ACC112 (cell line): Measurements from ENCODE around the gene MRPL55.

Source experiments
- H2AFZ ChIP-seq: fragments of 200-600 bp; sonication (generic); one replicate; pipeline ENCODE4 v1.6.0; 2017; ENCODE audit warnings: antibody characterized with exemption, low read length; ENCODE audit not compliant: unreplicated experiment
- H3K27ac ChIP-seq: fragments of 200-600 bp; sonication (generic); 2 replicates; pipeline ENCODE4 v1.5.1; 2014; ENCODE audit warnings: low read depth, mild to moderate bottlenecking, antibody characterized with exemption, low read length, moderate library complexity
- H3K27me3 ChIP-seq: fragments of 200-600 bp; sonication (generic); 2 replicates; pipeline ENCODE4 v1.6.1; 2014; ENCODE audit warnings: mild to moderate bottlenecking, antibody characterized with exemption, low read length, moderate library complexity, mixed read lengths; ENCODE audit not compliant: insufficient read depth
- H3K36me3 ChIP-seq: fragments of 200-600 bp; sonication (generic); 2 replicates; pipeline ENCODE4 v1.6.1; 2016; ENCODE audit warnings: mild to moderate bottlenecking, antibody characterized with exemption, low read length, moderate library complexity, mixed read lengths; ENCODE audit not compliant: insufficient read depth
- H3K4me1 ChIP-seq: fragments of 200-600 bp; sonication (generic); one replicate; pipeline ENCODE4 v1.6.1; 2016; ENCODE audit warnings: low read length, mixed read lengths; ENCODE audit not compliant: insufficient read depth, unreplicated experiment, control insufficient read depth
- H3K4me3 ChIP-seq: fragments of 200-600 bp; sonication (generic); 2 replicates; pipeline ENCODE4 v1.5.1; 2014; ENCODE audit warnings: mild to moderate bottlenecking, low read depth, low read length
- H3K79me2 ChIP-seq: fragments of 200-600 bp; sonication (generic); one replicate; pipeline ENCODE4 v1.6.0; 2016; ENCODE audit warnings: low read length; ENCODE audit not compliant: control insufficient read depth, unreplicated experiment, insufficient read depth

Gene MRPL55

DNA sequence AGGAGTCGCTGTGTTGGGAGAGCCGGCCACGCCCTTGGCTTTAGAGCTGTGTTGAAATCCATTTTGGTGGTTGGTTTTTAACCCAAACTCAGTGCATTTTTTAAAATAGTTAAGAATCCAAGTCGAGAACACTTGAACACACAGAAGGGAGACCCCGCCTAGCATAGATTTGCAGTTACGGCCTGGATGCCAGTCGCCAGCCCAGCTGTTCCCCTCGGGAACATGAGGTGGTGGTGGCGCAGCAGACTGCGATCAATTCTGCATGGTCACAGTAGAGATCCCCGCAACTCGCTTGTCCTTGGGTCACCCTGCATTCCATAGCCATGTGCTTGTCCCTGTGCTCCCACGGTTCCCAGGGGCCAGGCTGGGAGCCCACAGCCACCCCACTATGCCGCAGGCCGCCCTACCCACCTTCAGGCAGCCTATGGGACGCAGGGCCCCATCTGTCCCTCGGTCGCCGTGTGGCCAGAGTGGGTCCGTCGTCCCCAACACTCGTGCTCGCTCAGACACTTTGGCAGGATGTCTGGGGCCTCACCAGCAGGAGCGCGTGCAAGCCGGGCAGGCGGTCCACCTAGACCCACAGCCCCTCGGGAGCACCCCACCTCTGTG, 10.7 kb downstream of the MRPL55 start:
- Histone ChIP-seq H3K27me3 (no peaks in the 10 kb centered on the region), H3K27ac (no peak overlapping the region), H3K79me2 (peaks cover 66% of the 10 kb centered on the region), H3K4me1 (peaks cover 5% of the 10 kb centered on the region), H3K4me3 (no peak overlapping the region), H3K36me3 (peaks cover 27% of the 10 kb centered on the region), H2AFZ (no peak overlapping the region)

DNA sequence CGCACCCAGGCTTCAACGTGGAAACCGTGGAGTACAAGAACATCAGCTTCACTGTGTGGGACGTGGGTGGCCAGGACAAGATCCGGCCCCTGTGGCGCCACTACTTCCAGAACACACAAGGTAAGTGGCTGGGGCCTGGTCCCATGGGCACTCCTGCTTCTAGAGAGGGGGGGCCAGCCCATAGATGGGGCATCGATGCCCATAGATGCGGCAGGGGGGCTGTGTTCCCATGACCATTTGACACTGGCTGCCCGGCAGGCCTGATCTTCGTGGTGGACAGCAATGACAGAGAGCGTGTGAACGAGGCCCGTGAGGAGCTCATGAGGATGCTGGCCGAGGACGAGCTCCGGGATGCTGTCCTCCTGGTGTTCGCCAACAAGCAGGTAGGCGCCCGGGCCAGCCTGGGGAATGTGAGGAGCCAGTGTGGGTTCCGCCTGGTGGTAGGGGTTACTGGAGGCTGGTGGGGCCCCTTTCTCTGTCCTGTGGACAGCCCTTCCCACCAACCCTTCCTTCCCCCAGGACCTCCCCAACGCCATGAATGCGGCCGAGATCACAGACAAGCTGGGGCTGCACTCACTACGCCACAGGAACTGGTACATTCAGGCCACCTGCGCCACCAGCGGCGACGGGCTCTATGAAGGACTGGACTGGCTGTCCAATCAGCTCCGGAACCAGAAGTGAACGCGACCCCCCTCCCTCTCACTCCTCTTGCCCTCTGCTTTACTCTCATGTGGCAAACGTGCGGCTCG, 11.6 kb downstream of the MRPL55 start:
- Histone ChIP-seq H3K36me3 (peaks cover 33% of the 10 kb centered on the region), H3K4me1 (peaks cover 5% of the 10 kb centered on the region), H3K27ac (no peak overlapping the region), H2AFZ (no peak overlapping the region), H3K4me3 (no peak overlapping the region), H3K79me2 (peaks cover 76% of the 10 kb centered on the region), H3K27me3 (no peaks in the 10 kb centered on the region)

DNA sequence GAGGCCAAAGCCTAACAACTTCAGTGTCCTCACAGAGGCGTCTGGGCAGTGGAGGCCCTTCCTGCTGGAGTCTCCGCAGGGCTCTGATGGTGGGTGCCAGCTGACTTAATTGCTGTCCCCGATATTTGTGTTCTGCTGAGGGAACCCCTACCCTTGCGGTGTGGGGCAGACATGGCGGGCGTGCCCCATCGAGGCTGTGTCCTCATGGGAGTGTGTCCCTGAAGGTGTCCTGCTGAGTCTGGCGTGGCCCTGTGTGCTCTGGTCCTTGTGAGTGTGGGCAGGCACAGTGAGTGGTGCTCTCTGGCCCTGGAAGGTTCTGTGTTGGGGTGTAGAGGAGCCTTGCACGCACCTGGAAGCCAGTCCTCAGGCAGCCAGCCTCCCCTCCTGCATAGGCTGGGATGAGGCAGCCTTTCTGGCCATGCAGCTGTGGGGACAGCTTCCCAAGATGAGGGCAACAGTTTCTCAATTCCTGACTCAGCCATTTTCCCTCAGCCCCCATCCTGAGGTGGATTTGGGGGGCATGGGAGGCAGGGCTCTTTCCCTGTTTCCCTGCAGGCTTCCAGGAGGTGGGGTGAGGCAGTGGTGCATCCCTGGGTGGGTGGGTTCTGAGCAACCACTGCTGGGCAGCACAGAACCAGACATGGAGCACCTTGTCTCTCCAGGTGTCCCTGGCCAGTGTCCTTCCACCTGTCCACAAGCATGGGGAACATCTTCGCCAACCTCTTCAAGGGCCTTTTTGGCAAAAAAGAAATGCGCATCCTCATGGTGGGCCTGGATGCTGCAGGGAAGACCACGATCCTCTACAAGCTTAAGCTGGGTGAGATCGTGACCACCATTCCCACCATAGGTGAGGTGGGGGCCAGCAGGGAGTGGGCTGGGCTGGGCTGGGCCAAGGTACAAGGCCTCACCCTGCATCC, 12.4 kb downstream of the MRPL55 start:
- peaks cover 3% of the 10 kb centered on the region for H3K4me1 ChIP-seq
- peaks cover 79% of the 10 kb centered on the region for H3K79me2 ChIP-seq
- H3K36me3 ChIP-seq = peaks cover 40% of the 10 kb centered on the region
- no peak overlapping the region for H3K27ac ChIP-seq
- no peak overlapping the region for H2AFZ ChIP-seq
- H3K4me3 ChIP-seq = no peak overlapping the region
- H3K27me3 ChIP-seq = no peaks in the 10 kb centered on the region

DNA sequence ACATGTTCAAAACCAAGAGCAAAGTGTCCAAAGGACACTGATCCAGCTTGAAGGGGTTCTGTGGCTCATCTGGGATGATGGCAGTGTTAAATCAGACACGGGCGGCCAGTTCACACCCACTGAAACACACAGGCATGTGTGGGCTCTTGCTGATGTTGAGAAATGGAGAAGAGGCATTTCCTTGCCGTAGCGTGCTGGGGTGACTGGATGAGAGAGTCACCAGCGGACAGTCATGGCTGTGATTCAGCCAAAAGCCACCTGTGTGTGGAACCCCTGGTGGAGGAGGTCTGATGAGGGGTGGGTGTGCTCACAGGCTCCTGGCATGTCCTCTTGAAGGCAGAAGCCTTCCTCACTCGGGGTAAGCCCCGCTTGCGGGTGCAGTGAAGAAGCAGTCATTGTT, 13.2 kb downstream of the MRPL55 start:
- Histone ChIP-seq H3K79me2 (peaks cover 83% of the 10 kb centered on the region), H3K4me3 (no peak overlapping the region), H3K27ac (no peak overlapping the region), H3K27me3 (no peaks in the 10 kb centered on the region), H2AFZ (no peak overlapping the region), H3K4me1 (peaks cover 4% of the 10 kb centered on the region), H3K36me3 (peaks cover 43% of the 10 kb centered on the region)

DNA sequence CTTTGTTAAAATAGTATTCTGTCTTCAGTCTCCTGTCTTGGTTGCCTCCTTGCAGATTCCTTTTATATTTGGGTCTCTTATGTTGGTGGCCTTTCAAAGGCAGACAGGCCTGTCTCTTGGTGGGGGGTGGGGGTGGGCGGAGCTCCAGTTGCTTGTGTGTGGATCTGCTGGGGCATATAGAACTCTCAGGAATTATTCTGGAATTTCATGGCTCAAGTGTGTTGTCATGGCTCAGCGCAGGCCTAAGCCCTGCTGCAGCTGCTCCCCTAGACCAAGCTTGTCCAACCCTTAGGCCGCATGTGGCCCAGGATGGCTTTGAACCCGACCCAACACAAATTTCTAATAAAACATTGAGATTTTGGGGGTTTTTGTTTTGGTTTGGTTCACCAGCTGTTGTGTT, 13.9 kb downstream of the MRPL55 start:
- H3K36me3 ChIP-seq = peaks cover 43% of the 10 kb centered on the region

DNA sequence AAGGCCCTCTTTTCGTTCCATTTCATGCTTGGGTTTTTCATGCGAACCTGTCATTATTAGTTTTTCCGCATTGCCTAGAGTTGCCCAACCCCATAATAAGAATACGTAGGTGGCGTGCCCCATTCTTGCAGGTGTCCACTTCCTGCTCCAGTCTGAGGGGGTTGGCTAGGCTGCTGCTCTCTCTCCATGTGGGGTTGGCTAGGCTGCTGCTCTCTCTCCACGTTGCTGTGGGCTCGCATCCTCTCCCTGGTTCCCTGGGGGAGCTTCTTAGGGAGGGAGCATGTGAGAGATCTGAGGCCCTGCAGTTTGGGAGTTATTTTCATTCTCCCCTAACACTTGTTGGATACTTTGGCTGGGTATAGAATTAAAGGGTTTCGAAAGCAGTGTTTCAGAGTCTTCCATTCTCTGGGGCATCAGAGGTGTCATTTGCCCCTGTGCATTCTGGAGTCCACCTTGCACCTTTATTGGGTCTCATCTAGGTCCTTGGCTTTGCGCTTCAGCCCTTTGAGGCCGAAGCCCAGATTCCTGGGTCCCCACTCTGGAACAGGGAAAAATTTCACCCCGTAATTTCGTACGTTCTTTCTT, 14.6 kb downstream of the MRPL55 start:
- H3K4me3 ChIP-seq = no peak overlapping the region
- no peak overlapping the region for H2AFZ ChIP-seq
- peaks cover 18% of the 10 kb centered on the region for H3K4me1 ChIP-seq
- no peaks in the 10 kb centered on the region for H3K27me3 ChIP-seq
- H3K36me3 ChIP-seq = peaks cover 39% of the 10 kb centered on the region
- no peak overlapping the region for H3K27ac ChIP-seq
- H3K79me2 ChIP-seq = peaks cover 93% of the 10 kb centered on the region

More for the DNA sequence above, 13.9 kb downstream of the MRPL55 start:
- no peak overlapping the region for H3K27ac ChIP-seq
- H3K4me3 ChIP-seq = no peak overlapping the region
- peaks cover 91% of the 10 kb centered on the region for H3K79me2 ChIP-seq
- peaks cover 12% of the 10 kb centered on the region for H3K4me1 ChIP-seq
- H3K27me3 ChIP-seq = no peaks in the 10 kb centered on the region
- H2AFZ ChIP-seq = no peak overlapping the region

DNA sequence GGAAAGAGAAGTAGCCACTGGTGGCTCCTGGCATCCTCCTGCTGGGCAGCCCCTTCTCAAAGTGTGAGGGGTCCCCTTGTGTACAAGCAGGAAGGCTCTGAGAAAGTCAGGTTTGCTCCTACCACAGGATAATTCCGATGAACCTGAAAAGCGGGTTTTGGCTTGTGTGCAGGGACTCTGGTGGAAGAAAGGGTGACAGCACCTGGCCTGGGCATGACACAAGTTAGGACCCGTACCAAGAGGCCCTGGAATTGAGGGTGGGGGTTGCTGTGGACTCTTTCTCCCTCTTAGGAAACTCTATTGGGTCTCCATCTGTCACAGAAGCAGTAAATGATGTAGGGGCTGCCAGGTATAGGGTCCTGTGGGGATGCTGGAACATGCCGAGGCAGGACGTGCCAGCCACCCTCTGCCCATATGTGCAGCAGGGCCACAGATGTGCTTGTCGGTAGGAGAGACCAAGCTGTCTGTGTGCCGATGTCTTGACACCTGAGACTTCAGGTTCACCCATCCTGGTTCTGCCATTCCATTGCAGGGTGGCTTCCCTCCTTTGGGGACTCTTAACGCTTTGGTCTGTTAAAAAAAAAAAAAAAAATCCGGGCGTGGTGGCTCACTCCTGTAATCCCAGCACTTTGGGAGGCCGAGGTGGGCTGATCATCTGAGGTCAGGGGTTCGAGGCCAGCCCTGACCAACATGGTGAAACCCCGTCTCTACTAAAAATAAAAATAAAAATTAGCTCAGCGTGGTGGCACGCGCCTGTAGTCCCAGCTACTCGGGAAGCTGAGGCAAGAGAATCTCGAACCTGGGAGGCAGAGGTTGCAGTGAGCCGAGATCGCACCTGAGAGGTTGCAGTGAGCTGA, 15.8 kb downstream of the MRPL55 start:
- H3K36me3 ChIP-seq = peaks cover 39% of the 10 kb centered on the region

DNA sequence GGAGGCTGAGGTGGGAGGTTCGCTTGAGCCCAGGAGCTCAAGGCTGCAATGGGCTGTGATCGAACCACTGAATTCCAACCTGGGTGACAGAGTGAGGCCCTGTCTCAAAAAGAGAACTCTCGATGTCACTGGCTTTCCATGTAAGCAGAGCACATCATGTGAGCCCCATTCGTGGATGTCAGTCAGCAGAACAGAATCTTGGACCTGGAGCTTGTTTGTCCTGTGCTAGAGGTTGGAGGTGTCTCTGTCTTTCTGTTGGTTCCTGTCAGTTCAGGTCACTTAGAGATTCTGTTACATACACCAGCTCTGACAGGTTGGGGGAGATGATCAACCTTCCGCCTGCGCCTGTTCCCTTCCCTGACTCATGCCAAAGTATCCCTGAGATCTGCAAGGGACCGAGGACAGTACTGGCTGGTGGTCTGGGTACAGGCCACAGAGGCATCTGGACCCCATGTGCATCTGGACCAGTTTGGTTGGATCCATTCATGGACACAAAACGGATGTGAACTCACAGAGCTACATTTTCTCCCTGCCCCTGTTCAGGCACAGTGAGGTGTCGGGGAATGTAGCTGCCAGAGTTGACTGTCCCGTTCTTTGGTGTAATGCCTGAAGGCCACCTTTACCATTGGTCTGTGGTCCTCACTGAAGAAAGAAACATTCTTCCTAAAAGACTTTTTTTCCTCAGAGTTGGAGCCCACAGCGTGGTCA, 16.6 kb downstream of the MRPL55 start:
- H3K27me3 ChIP-seq = no peaks in the 10 kb centered on the region
- no peak overlapping the region for H3K4me3 ChIP-seq
- no peak overlapping the region for H3K27ac ChIP-seq
- H3K36me3 ChIP-seq = peaks cover 39% of the 10 kb centered on the region
- peaks cover 100% of the 10 kb centered on the region for H3K79me2 ChIP-seq
- no peak overlapping the region for H2AFZ ChIP-seq
- H3K4me1 ChIP-seq = peaks cover 37% of the 10 kb centered on the region

More for the DNA sequence above, 15.8 kb downstream of the MRPL55 start:
- Histone ChIP-seq H3K4me3 (no peak overlapping the region), H3K4me1 (peaks cover 31% of the 10 kb centered on the region), H3K79me2 (peaks cover 100% of the 10 kb centered on the region), H3K27ac (no peak overlapping the region), H3K27me3 (no peaks in the 10 kb centered on the region), H2AFZ (no peak overlapping the region)

DNA sequence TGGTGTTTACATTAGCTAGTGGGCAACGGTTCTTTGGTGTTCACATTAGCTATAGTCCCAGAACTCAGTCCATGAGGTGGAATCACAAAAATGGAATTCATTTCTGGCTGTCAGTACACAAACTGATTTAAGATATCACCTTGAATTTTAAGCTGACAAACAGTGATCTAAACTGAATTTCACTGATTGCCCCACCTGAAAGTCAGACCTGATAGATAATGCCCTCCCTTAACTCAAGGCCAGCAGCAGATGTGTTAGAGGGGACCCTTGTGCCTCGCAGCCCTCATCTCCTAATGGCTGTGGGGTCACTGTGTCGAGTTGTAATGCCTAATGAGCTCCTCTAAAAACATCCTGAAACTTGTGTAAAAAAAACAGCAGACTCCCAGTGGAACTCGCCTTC, 18.0 kb downstream of the MRPL55 start:
- H3K4me3 ChIP-seq = no peak overlapping the region; the same call in 1 of the 2 replicates
- no peak overlapping the region for H3K27ac ChIP-seq
- no peaks in the 10 kb centered on the region for H3K27me3 ChIP-seq
- peaks cover 100% of the 10 kb centered on the region for H3K79me2 ChIP-seq
- peaks cover 35% of the 10 kb centered on the region for H3K36me3 ChIP-seq
- H2AFZ ChIP-seq = no peak overlapping the region
- peaks cover 50% of the 10 kb centered on the region for H3K4me1 ChIP-seq
